HG02840 (cell line): ENCODE measurements around the gene PRR29.
"Not testable (repeated sequence)": the region's sequence is repeated elsewhere in the genome, so short reads cannot be mapped to it uniquely, and the experiment has no call there.

Experiments
- ATAC-seq: cut with Tn5 transposase; IDR thresholded peaks from one replicate; pipeline ENCODE4 v1.9.1; 2021; ENCODE audit warnings: mild to moderate bottlenecking, moderate library complexity, moderate number of reproducible peaks; ENCODE audit not compliant: unreplicated experiment, low FRiP score

PRR29 gene

GRCh38 chr17:63995626-63996025 lies 2.5 kb upstream of the PRR29 start:
- ATAC-seq, result no peak

GRCh38 chr17:63996430-63997182 lies 1.5 kb upstream of the PRR29 start:
- ATAC-seq, result no peak

GRCh38 chr17:63997341-63998048 lies 656 bp upstream of the PRR29 start:
- no peak for ATAC-seq

DNA sequence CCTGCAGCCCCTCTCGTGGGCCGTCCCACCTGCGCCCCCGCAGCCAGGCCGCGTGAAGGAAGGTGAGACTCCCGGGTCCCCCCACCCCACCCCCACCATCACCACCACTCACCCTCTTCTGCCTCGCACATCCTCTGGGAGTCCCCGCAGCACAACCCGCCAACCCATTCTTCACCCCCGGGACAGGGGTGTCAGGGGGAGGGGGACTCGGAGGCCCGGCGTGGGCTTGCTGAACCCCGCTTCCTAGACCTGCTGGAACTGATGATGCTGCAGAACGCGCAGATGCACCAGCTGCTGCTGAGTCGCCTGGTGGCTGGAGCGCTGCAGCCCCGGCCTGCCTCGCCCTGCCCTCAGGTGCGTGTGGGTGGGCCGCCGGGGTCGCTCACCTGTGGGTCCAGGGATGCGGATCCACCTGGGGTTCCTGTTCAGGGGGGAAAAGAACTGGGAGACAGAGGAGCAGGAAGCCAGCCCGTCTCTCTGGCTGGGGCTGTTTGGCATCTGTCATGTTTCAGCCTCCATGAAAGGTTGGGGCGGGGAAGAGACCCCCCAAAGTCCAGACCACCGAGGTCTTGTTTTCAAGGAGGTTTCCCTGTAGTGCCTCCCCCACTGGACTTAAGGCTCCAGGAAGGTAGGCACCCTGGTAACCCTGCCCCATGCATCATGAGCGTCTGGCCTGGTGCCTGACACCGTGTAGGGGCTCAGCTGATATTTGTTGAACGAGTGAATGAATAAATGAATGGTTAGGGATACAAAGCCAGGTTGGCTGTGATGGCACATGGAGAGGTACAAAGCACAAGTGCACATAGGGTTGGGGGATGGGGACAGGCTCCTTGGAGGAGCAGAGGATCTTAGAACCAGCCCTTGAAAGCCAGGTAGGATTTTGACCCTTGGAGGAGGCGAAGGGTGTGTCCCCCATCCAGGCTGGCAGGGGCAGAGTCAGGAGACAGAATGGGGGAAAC lies 849 bp downstream of the PRR29 start:
- ATAC-seq, result no peak

GRCh38 chr17:63999680-64000531 lies 1.8 kb downstream of the PRR29 start:
- no peak for ATAC-seq

GRCh38 chr17:64001091-64001579 lies 3.0 kb downstream of the PRR29 start:
- no peak for ATAC-seq

GRCh38 chr17:64001763-64002529 lies 3.8 kb downstream of the PRR29 start:
- ATAC-seq, result no peak

DNA sequence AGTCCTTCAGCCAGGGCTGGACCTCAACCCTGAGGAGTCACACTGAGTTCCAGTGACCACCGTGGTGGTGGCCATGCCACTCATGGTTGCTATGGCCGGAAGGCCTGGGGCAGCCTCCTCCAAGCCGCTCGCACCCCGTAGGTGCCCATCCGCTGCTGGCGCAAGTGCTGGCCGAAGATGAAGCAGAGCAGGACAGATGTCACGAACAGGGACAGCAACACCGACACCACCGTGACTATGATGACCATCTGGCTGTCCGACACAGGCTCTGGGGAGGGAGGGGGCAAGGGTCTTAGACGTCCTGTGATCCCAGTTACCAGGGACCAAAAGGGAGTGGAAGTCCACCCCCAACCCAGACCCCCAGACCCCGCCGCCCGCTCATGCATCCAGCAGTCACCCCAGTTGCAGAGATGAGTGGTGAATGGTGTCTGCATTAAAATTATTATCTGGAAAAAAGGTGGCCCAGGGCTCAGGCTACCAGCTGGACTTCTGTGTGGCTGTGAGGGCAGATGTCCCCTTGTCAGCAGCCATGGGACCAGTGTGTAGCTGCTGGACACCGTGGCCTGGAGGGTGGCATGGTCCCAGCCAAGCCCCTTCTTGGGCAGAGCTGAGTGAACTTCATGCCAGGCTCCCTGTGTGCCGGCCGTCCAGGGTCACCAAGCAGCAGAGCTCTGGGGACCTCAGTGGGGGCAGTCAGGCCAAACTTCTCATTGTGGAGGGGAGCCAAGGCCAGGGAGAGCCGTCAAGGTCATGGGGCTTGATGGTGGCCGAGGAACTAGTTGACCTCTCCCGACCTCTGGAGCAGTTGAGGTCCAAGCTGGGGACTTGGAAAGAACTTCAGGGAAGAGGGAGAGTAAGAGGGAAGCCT lies 4.7 kb downstream of the PRR29 start:
- ATAC-seq, result no peak

DNA sequence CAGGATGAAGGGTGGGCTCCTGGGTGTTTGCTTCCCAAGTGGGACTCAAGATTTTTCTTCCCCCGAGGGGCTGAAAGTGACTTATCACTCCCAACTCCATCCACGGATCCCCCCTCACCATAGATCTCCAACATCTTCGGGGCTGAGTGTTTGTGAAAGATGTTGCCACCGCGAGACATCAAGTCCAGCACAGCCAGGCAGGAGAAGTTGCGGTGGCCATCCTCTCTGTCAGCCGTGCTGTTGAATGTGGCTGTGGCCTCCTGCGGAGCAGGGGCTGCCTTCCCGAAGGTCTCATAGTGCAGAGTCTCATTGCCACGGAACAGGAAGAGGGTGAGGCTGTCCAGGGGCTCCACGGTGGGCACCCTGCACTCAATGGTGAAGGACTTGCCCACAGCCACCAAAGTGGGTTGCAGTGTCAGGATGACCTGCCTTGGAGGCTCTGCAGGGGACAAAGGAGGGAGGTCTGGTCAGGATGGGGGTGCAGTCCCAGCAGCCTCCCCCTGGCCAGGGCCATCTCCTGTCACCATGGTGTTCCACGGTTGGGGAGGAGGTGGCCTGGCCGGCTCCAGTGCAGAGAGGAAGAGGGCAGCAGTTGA lies 5.5 kb downstream of the PRR29 start:
- no peak for ATAC-seq

DNA sequence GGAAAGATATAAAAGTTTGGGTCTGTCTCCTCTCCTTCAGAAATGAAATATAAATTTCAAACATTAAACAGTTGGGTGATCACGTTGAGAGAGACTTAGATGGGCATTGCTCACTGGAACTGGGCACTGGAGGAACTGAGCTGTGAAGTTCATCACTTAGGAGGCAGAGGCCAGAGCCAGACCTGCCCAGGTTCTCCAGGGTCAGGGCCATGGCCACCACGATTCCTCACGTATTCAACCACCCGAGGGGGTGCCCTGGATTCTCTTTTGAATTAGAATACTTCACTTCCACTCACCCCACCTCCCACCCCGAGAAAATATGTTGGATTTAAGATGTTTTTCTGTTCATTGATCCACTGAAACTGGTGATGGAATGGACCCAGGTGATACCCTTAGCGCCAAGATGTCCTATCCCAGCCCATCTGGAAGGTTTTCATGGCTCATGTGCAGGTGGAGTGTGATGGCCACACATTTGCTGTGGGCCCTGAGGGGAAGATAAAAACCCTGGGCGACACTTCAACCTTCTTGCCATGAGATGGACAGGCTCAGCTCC lies 6.1 kb downstream of the PRR29 start:
- no peak for ATAC-seq

- no peak for ATAC-seq
These were observed 7.0 kb downstream of the PRR29 start for GRCh38 chr17:64004903-64005733.

- no peak for ATAC-seq
These were observed 7.6 kb downstream of the PRR29 start for GRCh38 chr17:64005734-64006167.

DNA sequence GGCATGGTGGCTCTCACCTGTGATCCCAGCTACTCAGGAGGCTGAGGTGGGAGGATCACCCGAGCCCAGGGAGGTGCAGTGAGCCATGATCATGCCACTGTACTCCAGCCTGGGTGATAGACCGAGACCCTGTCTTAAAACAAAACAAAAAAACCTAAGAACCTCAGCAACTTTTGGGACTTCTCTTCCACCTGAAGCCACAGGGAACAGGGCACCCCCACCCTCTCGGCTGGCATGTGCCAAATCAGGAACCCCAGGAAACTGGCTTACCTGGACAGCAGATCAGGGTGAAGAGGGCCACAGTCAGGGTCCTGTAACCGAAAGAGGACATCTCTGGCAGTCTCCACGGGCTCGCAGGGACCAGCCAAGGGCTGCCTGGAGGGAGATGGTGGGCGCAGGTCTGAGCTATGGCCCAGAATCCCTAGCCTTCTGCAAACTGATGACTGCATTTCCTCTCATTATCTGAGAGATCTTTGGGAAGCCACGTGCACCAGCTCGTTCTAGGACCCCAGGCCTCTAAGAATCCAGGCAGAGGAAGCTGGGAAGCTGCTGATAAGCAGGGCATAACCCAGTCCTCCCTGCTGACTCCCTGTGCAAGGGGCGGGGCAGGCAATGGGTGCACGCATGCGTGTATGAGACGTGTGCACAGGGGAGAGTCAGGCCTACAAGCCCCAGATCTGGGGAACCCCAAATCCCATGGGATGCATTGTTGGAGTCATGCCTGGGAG lies 8.4 kb downstream of the PRR29 start:
- no peak for ATAC-seq

DNA sequence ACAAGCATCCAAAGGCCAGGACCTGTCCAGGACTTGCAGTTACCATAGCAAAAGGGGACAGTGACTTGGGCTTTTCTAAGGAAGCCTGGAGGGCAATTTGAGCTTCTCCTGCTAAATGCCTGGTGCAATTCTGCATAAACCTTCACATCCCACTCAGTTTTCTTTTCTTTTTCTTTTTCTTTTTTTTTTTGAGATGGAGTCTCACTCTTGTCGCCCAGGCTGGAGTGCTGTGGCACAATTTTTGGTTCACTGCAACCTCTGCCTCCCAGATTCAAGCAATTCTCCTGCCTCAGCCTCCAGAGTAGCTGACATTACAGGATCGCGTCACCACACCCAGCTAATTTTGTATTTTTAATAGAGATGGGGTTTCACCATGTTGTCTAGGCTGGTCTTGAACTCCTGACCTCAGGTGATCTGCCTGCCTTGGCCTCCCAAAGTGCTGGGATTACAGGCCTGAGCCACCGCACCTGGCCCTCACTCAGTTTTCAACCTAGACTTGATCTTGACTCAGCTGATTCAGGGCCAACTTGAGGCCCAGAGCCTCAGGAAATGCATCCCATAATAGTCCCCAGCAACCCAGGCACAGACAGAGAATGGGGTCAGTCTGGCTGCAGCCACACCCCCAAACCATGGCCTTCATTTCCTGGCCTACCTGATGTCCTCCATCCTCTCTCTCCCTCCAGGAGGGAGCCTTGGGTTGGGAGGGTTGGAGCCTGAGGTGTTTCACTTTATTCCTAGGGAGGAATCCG lies 9.1 kb downstream of the PRR29 start:
- ATAC-seq, result not testable (repeated sequence)

DNA sequence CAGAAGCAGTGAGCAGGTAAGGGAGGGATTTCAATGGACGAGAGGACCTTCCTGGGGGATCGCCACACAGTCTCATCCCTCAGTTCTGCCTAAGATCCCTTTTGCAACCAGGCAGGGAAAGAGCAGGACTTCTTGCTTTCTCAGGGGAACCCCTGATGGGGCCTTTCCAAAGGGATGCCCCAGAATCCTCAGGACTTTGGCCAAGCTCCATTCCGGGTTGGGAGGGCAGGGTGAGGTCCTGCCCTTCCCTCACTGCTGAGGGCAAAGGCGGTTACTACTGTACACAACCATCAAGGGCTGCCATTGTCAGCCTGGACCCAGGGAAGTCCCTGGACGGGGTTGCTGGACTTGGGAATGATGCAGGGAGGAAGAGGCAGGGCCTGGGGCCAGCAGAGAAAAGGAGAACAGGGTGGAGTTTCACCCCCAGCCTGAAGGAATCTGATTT lies 9.7 kb downstream of the PRR29 start:
- ATAC-seq, result no peak
